HG03558 (cell line): ENCODE measurements around the gene MVB12B.

Source experiments
- ATAC-seq: cut with Tn5 transposase; IDR thresholded peaks from one replicate; pipeline ENCODE4 v1.9.1; 2021; ENCODE audit warnings: moderate number of reproducible peaks; ENCODE audit not compliant: unreplicated experiment; ENCODE audit errors: extremely low read depth

Gene MVB12B

GRCh38 chr9:126507318-126508109, 180.9 kb downstream of the MVB12B start:
- ATAC-seq: no peak

DNA sequence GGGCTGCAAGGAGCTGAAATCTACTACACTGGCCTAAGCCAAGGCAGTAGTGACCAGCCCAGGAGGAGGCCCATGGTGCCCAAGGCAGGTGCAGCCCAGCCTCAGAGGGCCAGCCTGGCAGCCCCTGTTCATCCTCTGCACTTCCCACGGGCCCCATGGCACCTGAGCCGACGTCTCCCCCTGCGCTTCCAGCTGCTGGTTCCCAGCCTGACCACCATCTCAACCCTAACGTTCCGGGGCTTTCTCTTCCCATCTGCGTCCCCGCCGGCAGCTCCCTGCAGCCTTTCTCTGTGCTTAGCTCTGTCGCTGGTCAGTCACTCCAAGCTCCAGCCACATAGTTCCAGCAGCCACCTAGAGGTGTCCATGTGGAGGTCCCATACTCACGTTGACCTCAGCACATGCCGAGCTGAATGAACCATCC, 181.6 kb downstream of the MVB12B start:
- ATAC-seq: no peak

DNA sequence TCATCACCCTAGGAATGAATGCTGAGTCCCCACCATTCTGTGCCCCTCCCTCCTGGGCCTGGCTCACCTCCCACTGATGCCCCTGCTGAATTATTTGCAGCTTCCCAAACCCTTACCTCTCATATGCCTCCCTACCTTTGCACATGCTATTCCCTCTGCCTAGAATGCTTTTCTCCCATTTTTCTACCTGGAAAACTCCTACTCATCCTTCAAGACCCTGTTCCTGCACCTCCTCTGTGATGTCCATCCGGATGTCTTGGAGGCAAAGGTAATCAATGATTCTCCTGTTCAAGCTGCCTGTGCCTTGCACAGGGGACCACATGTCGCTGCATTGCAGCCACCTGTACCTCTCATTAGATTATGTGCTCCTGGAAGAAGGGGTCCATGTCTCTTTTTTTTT, 182.3 kb downstream of the MVB12B start:
- no peak for ATAC-seq

DNA sequence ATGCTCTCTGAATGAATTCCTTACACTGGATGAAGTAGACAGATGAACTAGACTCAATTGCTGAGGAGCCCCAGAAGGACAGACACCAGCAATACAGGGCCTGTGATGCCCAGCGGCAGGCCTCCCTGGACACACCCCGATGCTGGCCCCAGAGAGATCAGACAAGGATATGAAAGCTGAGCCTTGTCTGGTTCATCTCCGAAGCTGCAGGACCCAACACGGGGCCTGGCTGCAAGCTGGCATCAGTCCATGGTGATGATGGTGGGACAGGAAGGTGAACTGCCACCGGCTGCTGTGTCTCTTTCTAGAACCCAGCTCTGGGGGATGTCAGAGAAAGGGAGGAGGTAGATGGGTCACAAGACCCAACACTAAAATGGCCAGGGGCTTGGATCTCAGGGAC, 183.1 kb downstream of the MVB12B start:
- no peak for ATAC-seq

- ATAC-seq: no peak
Measured at GRCh38 chr9:126510564-126510963, 183.9 kb downstream of the MVB12B start.

GRCh38 chr9:126511411-126511810, 184.8 kb downstream of the MVB12B start:
- no peak for ATAC-seq

GRCh38 chr9:126513159-126514036, 186.8 kb downstream of the MVB12B start:
- no peak for ATAC-seq

- no peak for ATAC-seq
Measured at GRCh38 chr9:126514037-126514821, 187.6 kb downstream of the MVB12B start.

DNA sequence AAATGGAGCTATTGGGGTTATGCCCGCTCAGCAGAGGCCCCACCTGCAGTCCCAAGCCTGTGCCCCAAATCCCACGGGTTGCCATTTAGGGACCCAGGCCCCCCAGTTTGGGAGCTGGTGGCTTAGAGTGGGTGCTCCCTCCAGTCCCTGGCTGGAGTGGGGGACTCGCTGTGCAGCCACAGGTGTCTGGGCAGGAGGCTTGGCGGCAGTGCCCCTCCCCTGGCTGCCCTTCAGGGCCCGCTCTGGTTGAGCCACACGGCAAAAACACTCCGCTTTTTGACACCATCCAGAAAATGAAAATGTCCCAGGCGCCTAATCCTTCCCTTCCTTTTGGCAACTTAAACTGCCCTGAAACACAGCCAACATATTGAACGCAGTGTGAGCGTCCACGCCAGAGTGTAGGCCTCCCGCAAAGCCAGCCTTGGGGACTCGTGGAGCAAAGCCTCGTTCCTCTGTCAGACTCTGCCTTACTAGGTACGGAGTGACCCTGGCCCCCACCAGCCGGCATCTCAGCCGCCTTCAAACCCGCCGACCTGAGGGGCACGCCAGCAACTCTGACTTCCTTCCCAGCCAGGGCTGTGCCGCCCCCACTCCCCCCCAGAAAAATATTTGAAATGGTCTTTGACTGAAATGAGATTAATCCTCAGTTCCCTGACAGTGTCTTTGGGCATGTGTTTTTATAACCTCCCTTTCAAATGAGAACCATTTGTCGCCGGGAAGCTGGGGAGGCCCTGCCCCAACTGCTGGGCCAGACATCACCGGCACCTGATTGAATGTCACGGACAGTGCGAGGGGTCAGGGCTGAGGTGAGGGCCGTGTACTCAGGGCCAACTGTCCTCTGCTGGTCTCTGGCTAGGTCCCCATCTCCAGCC, 188.6 kb downstream of the MVB12B start:
- ATAC-seq: no peak

DNA sequence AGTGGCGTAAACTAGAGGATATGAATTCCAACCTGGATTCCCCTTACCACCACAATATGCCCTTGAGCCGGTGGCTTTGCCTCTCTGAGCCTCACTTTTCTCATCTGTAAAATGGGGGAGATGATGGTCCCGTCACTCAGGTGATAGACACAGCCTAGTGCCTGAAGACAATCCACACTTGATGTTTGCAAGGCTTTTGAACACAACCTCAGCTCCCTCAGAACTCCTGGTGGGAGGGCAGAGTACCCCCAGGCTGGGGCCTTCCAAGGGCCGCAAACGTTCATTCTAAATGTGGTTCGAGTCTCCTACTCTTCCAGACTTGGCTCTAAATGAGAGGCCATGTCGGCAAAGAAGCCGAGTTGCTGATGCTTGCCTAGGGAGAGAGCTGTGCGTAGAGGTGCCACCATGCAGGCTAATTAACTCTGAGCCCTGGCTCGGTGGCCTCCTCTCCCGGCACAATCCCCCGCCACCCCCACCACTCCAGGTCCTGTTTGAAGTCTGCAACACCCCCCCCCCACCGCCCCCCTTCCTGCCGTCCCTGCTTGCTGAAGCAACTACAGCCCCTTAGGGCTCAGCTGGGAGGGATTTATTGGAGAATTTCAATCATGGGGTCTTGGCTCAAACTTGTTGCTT, 189.4 kb downstream of the MVB12B start:
- no peak for ATAC-seq

GRCh38 chr9:126516561-126516935, 189.9 kb downstream of the MVB12B start:
- ATAC-seq: no peak

- no peak for ATAC-seq
Measured at GRCh38 chr9:126516936-126517832, 190.6 kb downstream of the MVB12B start.

DNA sequence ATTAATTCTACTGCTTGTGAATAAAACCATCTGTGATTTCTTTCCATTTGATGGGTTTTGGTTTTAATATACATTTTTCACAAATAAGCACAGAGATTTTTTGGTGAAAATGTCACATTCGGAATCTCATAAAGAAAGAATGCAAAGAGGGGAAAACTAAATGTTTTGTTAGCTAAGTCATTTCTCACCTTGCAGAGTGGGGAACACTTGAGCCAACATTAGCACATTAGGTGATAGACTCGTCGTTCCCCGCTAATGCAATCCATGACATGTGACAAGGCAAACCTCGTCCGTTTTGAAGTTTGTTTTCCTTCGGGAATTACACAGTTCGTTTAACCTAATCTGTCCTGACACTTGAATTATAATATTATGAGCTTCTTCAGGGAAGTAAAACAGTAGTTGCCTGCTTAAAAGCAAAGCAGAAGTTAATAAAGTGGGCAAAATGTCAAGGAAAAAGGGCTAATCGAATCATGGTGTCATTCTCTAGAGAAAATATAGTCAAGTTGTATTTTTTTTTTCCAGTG, 191.3 kb downstream of the MVB12B start:
- no peak for ATAC-seq

- no peak for ATAC-seq
Measured at GRCh38 chr9:126518763-126519162, 192.1 kb downstream of the MVB12B start.

DNA sequence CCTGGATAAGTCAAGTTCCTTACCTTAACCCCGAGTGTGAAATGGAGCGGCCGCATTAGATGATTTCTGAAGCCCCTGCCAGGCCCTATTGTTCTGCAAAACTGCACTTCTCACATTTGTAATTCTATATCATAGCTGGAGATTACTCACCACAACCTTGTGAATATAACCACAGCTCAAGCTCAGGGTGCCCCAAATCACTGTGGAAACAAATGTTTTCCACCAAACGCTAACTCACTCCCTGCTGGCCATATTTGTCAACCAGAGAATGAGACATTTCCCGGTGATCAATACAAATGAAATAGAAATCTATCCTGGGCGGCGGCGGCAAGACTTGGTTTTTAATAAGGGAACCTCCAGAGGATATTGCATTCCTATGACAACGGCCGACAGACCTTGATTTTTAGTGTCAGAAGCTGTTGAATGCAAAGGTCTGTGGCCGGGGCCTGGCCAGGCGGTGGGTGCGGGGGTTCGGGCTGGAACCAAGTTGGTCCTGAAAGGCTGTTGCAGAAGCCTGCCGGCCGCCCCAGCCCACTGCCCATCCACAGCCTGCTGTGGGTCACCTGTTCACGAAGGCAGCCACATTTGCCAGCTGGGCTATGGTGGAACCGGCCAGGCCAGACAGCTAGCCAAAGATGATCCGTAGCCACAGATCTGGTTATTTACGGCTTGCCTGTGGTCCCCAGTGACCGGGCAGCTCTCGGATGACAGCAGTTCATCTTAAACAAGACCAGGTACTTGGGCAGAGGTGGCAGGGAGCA, 193.2 kb downstream of the MVB12B start:
- no peak for ATAC-seq

DNA sequence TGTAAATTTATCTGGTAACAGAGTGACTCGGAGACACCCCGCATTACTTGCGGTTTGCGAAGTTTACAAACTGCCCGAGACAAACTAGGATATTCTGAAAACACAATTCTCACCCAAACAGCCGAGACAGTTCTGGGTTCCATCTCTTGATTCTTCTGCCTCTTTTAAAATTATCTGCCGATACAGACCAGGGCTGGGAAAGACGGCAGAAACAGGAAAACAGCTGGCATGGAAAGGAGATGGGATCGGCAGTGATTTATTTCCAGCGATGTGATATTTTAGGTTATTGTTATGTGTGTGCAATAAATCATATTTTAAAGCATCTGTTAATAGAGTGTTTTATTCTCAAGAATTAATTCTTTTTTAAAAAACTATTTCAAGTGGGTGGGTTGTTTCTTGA, 193.8 kb downstream of the MVB12B start:
- no peak for ATAC-seq

- no peak for ATAC-seq
Measured at GRCh38 chr9:126521089-126521488, 194.5 kb downstream of the MVB12B start.
